Measurements from ENCODE around the gene TF. TPM values are rescaled to one million over a fixed set of nuclear protein-coding genes. Genes with fewer than 3 reads are reported as not detected.

TF gene
- total and polyA plus RNA-seq, 7 donors: 0.10 to 6.6 (median 1.0) TPM

DNA sequence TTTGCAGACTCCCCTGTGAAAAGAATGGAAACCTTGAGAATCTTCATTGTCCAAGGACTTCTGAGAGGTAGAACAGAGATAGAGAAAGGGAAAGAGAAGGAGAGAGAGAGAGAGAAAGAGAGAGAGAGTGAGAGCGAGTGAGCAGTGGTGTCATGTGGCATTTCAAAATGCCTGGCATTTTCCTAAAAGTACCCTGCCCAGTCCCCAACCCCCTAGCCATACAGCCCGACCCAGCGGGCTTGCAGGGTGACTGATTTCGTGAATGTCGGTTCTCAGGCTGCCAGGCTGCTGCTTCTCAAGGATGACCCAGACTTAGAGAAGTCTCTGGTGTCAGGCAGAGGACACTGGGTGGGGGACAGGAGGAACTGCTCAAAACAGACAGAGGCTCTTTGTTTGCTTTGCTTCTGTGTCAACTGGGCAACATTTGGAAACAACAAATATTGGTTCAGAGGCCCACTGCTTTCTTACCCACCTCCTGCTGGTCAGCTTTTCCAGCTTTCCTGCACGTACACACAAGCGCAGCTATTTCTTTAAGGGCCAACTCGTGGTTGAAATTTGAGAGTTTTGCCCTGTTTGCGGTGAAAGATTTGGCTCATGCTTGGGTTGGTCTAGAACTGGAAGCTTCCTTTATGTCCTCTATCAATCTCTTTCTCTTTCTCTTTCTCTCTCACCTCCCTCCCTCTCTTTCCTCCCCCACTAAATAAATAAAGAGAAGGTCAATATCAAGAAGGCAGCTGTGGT lies 3.7 kb upstream of the TF start:
- ATAC-seq: peak in 1 of 4 donors; percentile 46
- TF ChIP-seq, protein P1, sequence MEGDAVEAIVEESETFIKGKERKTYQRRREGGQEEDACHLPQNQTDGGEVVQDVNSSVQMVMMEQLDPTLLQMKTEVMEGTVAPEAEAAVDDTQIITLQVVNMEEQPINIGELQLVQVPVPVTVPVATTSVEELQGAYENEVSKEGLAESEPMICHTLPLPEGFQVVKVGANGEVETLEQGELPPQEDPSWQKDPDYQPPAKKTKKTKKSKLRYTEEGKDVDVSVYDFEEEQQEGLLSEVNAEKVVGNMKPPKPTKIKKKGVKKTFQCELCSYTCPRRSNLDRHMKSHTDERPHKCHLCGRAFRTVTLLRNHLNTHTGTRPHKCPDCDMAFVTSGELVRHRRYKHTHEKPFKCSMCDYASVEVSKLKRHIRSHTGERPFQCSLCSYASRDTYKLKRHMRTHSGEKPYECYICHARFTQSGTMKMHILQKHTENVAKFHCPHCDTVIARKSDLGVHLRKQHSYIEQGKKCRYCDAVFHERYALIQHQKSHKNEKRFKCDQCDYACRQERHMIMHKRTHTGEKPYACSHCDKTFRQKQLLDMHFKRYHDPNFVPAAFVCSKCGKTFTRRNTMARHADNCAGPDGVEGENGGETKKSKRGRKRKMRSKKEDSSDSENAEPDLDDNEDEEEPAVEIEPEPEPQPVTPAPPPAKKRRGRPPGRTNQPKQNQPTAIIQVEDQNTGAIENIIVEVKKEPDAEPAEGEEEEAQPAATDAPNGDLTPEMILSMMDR (IDR thresholded peaks at IDR 0.05): no peak
- Histone ChIP-seq H3K36me3 (ENCODE audit: insufficient read depth in 1 of 2, low read depth in 1 of 2) (no peaks in the 10 kb centered on the region), H3K27me3 (ENCODE audit: insufficient read depth in 3 of 3, low read length in 2 of 3) (peaks cover 0 to 33% (median 8%) of the 10 kb centered on the region in 3 donors), H3K4me1 (no peaks in the 10 kb centered on the region), H3K27ac (no peak overlapping the region), H3K9me3 (no peaks in the 10 kb centered on the region), H3K4me3 (no peak overlapping the region)
- no peak for DNase-seq
- WGBS, 3 donors: 19 to 30% (median 29%) methylated on average over 9 of the region's 9 CpGs
- intact Hi-C loops (cut with DNase I): no loop called here

DNA sequence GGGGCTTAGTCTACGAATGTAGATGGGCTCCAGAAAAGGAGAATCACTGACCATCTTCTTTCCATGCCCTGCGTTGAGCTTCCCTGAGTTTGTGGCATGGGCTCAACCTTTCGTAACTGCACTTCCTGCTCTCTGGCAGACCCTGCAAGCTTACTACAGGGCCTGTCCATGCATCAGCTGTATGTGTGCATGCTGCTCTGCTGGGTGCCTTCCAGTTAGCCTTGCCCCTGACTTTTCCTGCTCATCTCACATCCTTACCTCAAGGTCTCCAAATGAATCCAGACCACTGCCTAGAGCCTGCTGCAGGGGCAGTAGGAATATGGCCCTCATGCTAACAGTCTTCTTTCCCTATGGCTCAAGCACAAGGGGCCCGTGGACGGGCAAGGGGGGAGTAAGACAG lies 2.0 kb upstream of the TF start:
- no peaks in the 10 kb centered on the region for H3K4me1 ChIP-seq
- TF ChIP-seq, protein P1 (IDR thresholded peaks at IDR 0.05): no peak
- no peak for DNase-seq
- ATAC-seq: no peak
- H3K4me3 ChIP-seq: no peak overlapping the region
- H3K27ac ChIP-seq: no peak overlapping the region
- no peaks in the 10 kb centered on the region for H3K36me3 ChIP-seq (ENCODE audit: insufficient read depth in 1 of 2, low read depth in 1 of 2)
- 76 to 84% (median 82%) methylated on average over 5 of the region's 5 CpGs for WGBS, 3 donors
- H3K27me3 ChIP-seq (ENCODE audit: insufficient read depth in 3 of 3, low read length in 2 of 3): peaks cover 0 to 33% (median 8%) of the 10 kb centered on the region in 3 donors
- intact Hi-C loops (cut with DNase I): no loop called here
- H3K9me3 ChIP-seq: no peaks in the 10 kb centered on the region

DNA sequence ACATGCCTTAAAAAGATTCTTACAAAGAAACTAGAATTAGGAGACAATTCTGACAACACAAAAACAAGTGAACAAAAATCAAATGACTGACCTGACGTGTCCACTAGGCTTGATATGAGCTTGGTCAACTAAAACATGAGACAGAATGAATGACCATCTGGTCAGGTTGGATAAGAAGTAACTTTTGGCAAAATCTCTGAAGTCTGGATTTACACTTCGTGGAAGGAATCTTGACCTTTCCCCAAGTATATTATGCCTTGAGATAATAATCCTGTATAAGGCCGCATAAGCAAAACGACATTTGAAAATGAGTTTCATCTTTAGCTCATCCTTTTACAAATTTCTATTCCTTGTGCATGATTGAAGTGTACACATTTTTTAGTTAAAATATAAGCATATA lies 1.1 kb upstream of the TF start:
- WGBS, 3 donors: 94 to 96% (median 96%) methylated on average over 4 of the region's 4 CpGs
- intact Hi-C loops (cut with DNase I): no loop called here
- H3K27ac ChIP-seq: no peak overlapping the region
- H3K36me3 ChIP-seq (ENCODE audit: insufficient read depth in 1 of 2, low read depth in 1 of 2): no peaks in the 10 kb centered on the region
- ATAC-seq (no peak), DNase-seq (no peak)
- no peak overlapping the region for H3K4me3 ChIP-seq
- H3K9me3 ChIP-seq: no peaks in the 10 kb centered on the region
- H3K4me1 ChIP-seq: no peaks in the 10 kb centered on the region
- H3K27me3 ChIP-seq (ENCODE audit: insufficient read depth in 3 of 3, low read length in 2 of 3): peaks cover 0 to 33% (median 8%) of the 10 kb centered on the region in 3 donors
- TF ChIP-seq, protein P1 (IDR thresholded peaks at IDR 0.05): no peak

DNA sequence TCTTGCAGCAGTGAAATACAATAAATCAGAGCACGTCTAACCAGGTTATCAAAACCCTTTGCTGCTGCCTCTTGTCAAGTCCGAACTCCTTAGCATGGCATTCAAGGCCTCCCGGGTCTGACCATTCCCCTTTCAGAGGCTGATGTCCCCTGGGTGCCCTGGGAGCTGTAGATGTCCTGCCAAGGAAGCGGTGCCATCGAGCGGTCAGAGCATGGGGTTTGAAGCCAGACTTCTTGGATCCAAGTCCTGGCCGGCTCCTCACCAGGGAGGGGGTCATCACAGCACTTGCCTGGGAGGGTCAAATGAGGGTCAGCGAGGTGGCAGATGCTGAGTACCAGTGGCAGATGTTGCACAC lies 496 bp downstream of the TF start:
- H3K27me3 ChIP-seq (ENCODE audit: insufficient read depth in 3 of 3, low read length in 2 of 3): peaks cover 0 to 32% (median 8%) of the 10 kb centered on the region in 3 donors
- no peaks in the 10 kb centered on the region for H3K9me3 ChIP-seq
- no peak for ATAC-seq
- H3K4me1 ChIP-seq: no peaks in the 10 kb centered on the region
- DNase-seq: no peak
- intact Hi-C loops (cut with DNase I): no loop called here
- H3K36me3 ChIP-seq (ENCODE audit: insufficient read depth in 1 of 2, low read depth in 1 of 2): no peaks in the 10 kb centered on the region
- no peak overlapping the region for H3K27ac ChIP-seq
- WGBS, 3 donors: 39 to 51% (median 40%) methylated on average over 8 of the region's 8 CpGs
- TF ChIP-seq, protein P1 (IDR thresholded peaks at IDR 0.05): no peak
- no peak overlapping the region for H3K4me3 ChIP-seq

DNA sequence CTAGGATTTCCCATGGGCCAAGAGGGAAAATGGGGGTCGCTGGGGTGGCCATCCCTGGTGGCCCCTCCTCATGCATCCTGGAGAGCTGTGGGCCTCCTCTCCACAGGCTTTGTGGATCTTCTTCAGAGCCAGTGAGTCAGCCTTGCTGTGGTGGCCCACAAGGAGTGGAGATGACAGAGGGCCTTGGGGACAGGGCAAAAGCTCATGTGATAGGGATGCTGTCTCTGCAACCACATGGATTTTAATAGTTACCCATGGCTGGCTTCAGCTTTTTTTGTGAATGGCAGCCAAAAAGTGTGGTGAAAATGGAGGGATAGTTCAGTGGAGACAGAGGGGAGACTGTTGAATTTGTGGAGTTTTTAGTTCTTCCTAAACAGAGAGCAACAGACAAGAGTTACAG lies 1.2 kb downstream of the TF start:
- Histone ChIP-seq H3K4me1 (no peaks in the 10 kb centered on the region), H3K4me3 (no peak overlapping the region), H3K27me3 (ENCODE audit: insufficient read depth in 3 of 3, low read length in 2 of 3) (peaks cover 0 to 30% (median 8%) of the 10 kb centered on the region in 3 donors), H3K9me3 (no peaks in the 10 kb centered on the region), H3K36me3 (ENCODE audit: insufficient read depth in 1 of 2, low read depth in 1 of 2) (no peaks in the 10 kb centered on the region), H3K27ac (no peak overlapping the region)
- intact Hi-C loops (cut with DNase I): no loop called here
- TF ChIP-seq, protein P1 (IDR thresholded peaks at IDR 0.05): no peak
- no peak for ATAC-seq
- no peak for DNase-seq
- WGBS, 3 donors: 59 to 89% (median 64%) methylated on average over 1 of the region's 1 CpG

All from psoas muscle (tissue), 8 donors.